Spinal cord (tissue), 10 donors: Measurements from ENCODE around the gene CAMK1D. TPM values are rescaled to one million over a fixed set of nuclear protein-coding genes. Genes with fewer than 3 reads are reported as not detected.
"Not testable (repeated sequence)": the region's sequence is repeated elsewhere in the genome, so short reads cannot be mapped to it uniquely, and the experiment has no call there.

Experiments used
- DNase-seq, 6 donors: peaks; one replicate each; pipeline versions ENCODE4 v3.0.0 to v3.0.0-alpha.2; 2013 to 2015; ENCODE audit warnings: low spot score in 6 of 6, low read depth in 4 of 6
- H3K27ac ChIP-seq: one replicate; pipeline ENCODE4 v1.5.1; 2013; ENCODE audit warnings: low read depth, low read length, control low read depth
- H3K27me3 ChIP-seq: one replicate; pipeline ENCODE4 v1.6.1; 2013; ENCODE audit warnings: low read length; ENCODE audit not compliant: control insufficient read depth, insufficient read depth
- H3K36me3 ChIP-seq: one replicate; pipeline ENCODE4 v1.6.1; 2013; ENCODE audit warnings: low read length; ENCODE audit not compliant: control insufficient read depth, insufficient read depth
- H3K4me1 ChIP-seq: one replicate; pipeline ENCODE4 v1.6.1; 2013; ENCODE audit warnings: low read length; ENCODE audit not compliant: control insufficient read depth, insufficient read depth
- H3K4me3 ChIP-seq: one replicate; pipeline ENCODE4 v1.5.1; 2013; ENCODE audit warnings: low read depth, low read length, control low read depth
- H3K9me3 ChIP-seq: one replicate; pipeline ENCODE4 v1.6.1; 2013; ENCODE audit warnings: low read length; ENCODE audit not compliant: control insufficient read depth, insufficient read depth
- WGBS: methylation state at CpG from one replicate; pipeline ENCODE4 v1.1.5; 2013; ENCODE audit warnings: missing lambda C conversion rate; ENCODE audit not compliant: insufficient coverage; 5-methylcytosine and 5-hydroxymethylcytosine counted together
- polyA plus RNA-seq, 2 donors: library from polyadenylated mRNA; unstranded; fragments of 120-200 nt; gene quantifications; one replicate each; pipeline ENCODE4 v1.2.1, GENCODE V29; 2013; ENCODE audit not compliant: insufficient read length in 2 of 2
- total RNA-seq, 2 donors: library from RNA; depleted of rRNA in 1 of 2; stranded (reverse); fragments of 120-200 nt in 1 of 2; fragments of >200 nt in 1 of 2; gene quantifications; one replicate each; pipeline versions ENCODE4 v1.2.3 to v1.2.4, GENCODE V29; 2013 to 2014
- donor health status: healthy.

The CAMK1D gene
- total and polyA plus RNA-seq, 4 donors, result 25.2 to 39.0 (median 33.9) TPM

- H3K36me3 ChIP-seq, result no peaks in the 10 kb centered on the region
- H3K4me1 ChIP-seq, result peaks cover 12% of the 10 kb centered on the region
- H3K9me3 ChIP-seq, result no peaks in the 10 kb centered on the region
- DNase-seq, result no peak
- 51% methylated on average over 2 of the region's 5 CpGs for WGBS
- H3K27ac ChIP-seq, result no peak overlapping the region
- H3K27me3 ChIP-seq, result no peaks in the 10 kb centered on the region
- H3K4me3 ChIP-seq, result no peak overlapping the region
Observed at GRCh38 chr10:12360461-12360860, 11.1 kb downstream of the CAMK1D start.

- H3K27ac ChIP-seq, H3K9me3 ChIP-seq, H3K27me3 ChIP-seq, H3K36me3 ChIP-seq, H3K4me3 ChIP-seq, DNase-seq: not testable (repeated sequence)
- H3K4me1 ChIP-seq, result peaks cover 12% of the 10 kb centered on the region
- no CpG with 5 or more reads among the region's 5 CpGs for WGBS
Observed at GRCh38 chr10:12361115-12361514, 11.8 kb downstream of the CAMK1D start.

- Histone ChIP-seq H3K27ac (no peak overlapping the region), H3K9me3 (no peaks in the 10 kb centered on the region), H3K4me1 (peaks cover 6% of the 10 kb centered on the region), H3K27me3 (no peaks in the 10 kb centered on the region), H3K4me3 (no peak overlapping the region), H3K36me3 (no peaks in the 10 kb centered on the region)
- 100% methylated on average over 1 of the region's 3 CpGs for WGBS
- DNase-seq, result no peak
Observed at GRCh38 chr10:12364559-12364958, 15.2 kb downstream of the CAMK1D start.

- no peaks in the 10 kb centered on the region for H3K9me3 ChIP-seq
- no peak overlapping the region for H3K27ac ChIP-seq
- WGBS, result 100% methylated on average over 1 of the region's 4 CpGs
- no peaks in the 10 kb centered on the region for H3K36me3 ChIP-seq
- no peak for DNase-seq
- no peak overlapping the region for H3K4me3 ChIP-seq
- H3K4me1 ChIP-seq, result no peaks in the 10 kb centered on the region
- no peaks in the 10 kb centered on the region for H3K27me3 ChIP-seq
Observed at GRCh38 chr10:12367272-12367671, 17.9 kb downstream of the CAMK1D start.

GRCh38 chr10:12369982-12370381 is 20.6 kb downstream of the CAMK1D start:
- WGBS, result 92% methylated on average over 7 of the region's 8 CpGs
- H3K36me3 ChIP-seq, result no peaks in the 10 kb centered on the region

GRCh38 chr10:12372846-12373245 is 23.5 kb downstream of the CAMK1D start:
- no peaks in the 10 kb centered on the region for H3K4me1 ChIP-seq
- H3K4me3 ChIP-seq, result no peak overlapping the region
- DNase-seq, result no peak
- WGBS, result 92% methylated on average over 9 of the region's 10 CpGs
- H3K9me3 ChIP-seq, result no peaks in the 10 kb centered on the region
- H3K27me3 ChIP-seq, result no peaks in the 10 kb centered on the region
- no peak overlapping the region for H3K27ac ChIP-seq
- no peaks in the 10 kb centered on the region for H3K36me3 ChIP-seq

More at GRCh38 chr10:12369982-12370381, 20.6 kb downstream of the CAMK1D start:
- no peak overlapping the region for H3K4me3 ChIP-seq
- no peak overlapping the region for H3K27ac ChIP-seq
- no peak for DNase-seq
- no peaks in the 10 kb centered on the region for H3K27me3 ChIP-seq
- no peaks in the 10 kb centered on the region for H3K4me1 ChIP-seq
- H3K9me3 ChIP-seq, result no peaks in the 10 kb centered on the region

GRCh38 chr10:12375076-12375504 is 25.7 kb downstream of the CAMK1D start:
- H3K9me3 ChIP-seq, result no peaks in the 10 kb centered on the region
- H3K27ac ChIP-seq, result no peak overlapping the region

GRCh38 chr10:12376211-12376610 is 26.9 kb downstream of the CAMK1D start:
- H3K36me3 ChIP-seq, result no peaks in the 10 kb centered on the region
- H3K27me3 ChIP-seq, result no peaks in the 10 kb centered on the region
- no peak overlapping the region for H3K4me3 ChIP-seq
- H3K4me1 ChIP-seq, result no peaks in the 10 kb centered on the region
- 96% methylated on average over 8 of the region's 12 CpGs for WGBS
- DNase-seq, result no peak
- H3K27ac ChIP-seq, result no peak overlapping the region
- H3K9me3 ChIP-seq, result no peaks in the 10 kb centered on the region

More at GRCh38 chr10:12375076-12375504, 25.7 kb downstream of the CAMK1D start:
- no CpG with 5 or more reads among the region's 11 CpGs for WGBS
- DNase-seq, result no peak
- no peak overlapping the region for H3K4me3 ChIP-seq
- no peaks in the 10 kb centered on the region for H3K36me3 ChIP-seq
- H3K4me1 ChIP-seq, result no peaks in the 10 kb centered on the region
- H3K27me3 ChIP-seq, result no peaks in the 10 kb centered on the region

- Histone ChIP-seq H3K4me3 (no peak overlapping the region), H3K9me3 (no peaks in the 10 kb centered on the region), H3K4me1 (no peaks in the 10 kb centered on the region), H3K36me3 (no peaks in the 10 kb centered on the region), H3K27me3 (no peaks in the 10 kb centered on the region), H3K27ac (no peak overlapping the region)
- whole genome bisulfite sequencing, result 64% methylated on average over 3 of the region's 7 CpGs
- no peak for DNase-seq
Observed at GRCh38 chr10:12377658-12378290, 28.4 kb downstream of the CAMK1D start.

GRCh38 chr10:12380999-12381398 is 31.7 kb downstream of the CAMK1D start:
- Histone ChIP-seq H3K4me1 (no peaks in the 10 kb centered on the region), H3K36me3 (no peaks in the 10 kb centered on the region), H3K27me3 (no peaks in the 10 kb centered on the region), H3K27ac (no peak overlapping the region), H3K9me3 (peaks cover 3% of the 10 kb centered on the region), H3K4me3 (no peak overlapping the region)
- WGBS, result 67% methylated on average over 3 of the region's 5 CpGs
- DNase-seq, result no peak
